DMS53 (cell line): ENCODE measurements around the gene RRH.
"Not testable (repeated sequence)": the region's sequence is repeated elsewhere in the genome, so short reads cannot be mapped to it uniquely, and the experiment has no call there.

Source experiments
- DNase-seq: peaks from one replicate; lab custom pipeline; 2025; lab: John Stamatoyannopoulos, UW

RRH gene, protein sequence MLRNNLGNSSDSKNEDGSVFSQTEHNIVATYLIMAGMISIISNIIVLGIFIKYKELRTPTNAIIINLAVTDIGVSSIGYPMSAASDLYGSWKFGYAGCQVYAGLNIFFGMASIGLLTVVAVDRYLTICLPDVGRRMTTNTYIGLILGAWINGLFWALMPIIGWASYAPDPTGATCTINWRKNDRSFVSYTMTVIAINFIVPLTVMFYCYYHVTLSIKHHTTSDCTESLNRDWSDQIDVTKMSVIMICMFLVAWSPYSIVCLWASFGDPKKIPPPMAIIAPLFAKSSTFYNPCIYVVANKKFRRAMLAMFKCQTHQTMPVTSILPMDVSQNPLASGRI

DNA sequence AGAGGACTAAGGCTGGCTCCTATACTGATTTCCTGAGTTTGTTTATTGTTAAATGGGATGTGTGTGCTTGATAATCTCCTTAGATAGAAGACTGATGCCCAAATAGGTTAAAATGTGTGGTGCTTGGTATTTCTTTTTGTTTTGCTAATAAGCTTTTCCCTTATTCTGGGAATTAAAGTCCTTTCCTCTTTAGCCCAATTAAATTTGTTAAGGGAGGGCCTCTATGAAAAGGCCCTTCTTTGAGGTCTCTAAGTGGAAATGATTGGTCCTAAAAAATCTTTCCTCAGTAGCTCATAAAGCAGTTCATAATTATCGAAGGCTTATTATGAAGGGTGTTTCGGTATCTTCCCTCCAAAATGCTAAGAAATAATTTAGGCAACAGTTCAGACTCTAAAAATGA lies at the start of gene RRH:
Gene RRH, plus strand, starts transcription at position 301 of the 400 bp plus-strand sequence. Its CDS starts 56 bp downstream, at position 357.
- no peak for DNase-seq

DNA sequence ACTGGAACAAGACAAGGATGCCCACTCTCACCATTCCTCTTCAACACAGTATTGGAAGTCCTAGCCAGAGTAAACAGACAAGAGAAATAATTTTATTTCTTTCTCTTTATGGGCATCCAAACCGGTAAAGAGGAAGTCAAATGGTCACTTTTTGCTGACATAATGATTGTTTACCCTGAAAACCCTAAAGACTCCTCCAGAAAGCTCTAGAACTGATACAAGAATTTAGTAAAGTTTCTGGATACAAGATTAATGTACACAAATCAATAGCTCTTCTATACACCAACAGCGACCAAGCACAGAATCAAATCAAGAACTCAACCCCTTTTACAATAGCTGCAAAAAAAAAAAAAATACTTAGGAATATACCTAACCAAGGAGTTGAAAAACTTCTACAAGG lies 45.7 kb upstream of the RRH start:
- not testable (repeated sequence) for DNase-seq

DNA sequence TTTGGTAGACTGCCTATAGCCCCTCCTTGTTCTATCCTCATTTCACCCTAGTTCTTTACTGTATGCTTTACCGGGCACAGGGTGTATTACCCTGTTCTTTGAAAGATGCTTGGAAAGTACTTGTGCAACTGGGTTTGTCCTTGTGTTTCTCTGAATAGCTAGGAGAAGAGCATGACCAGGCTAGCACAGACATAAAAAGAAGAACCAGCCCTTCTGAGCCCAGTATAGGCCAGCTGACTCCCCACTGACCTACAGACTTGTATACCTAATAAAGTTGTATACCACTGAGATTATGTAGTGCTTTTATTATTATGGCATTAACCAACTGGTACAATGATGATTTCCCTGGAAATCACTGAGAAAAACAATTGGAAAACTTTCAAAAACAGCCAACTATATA lies 40.9 kb upstream of the RRH start:
- DNase-seq = no peak

DNA sequence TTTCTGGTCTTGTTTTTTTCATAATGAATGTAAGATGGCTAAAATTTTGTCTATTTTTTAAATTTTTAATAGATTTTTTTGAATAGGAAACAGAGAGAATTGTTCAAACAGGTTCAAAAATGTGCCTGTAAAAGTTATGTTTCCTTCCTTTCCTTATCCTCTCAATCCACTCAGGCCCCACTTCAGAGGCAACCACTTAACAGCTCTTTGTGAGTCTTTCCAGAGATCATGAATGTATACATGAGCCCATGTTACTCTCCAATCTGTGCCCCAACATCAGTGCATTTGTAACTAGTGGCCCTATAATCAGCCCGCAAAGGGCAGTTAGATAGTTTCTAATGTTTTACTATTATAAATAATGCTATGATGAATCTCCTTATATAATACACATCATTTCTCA lies 40.0 kb upstream of the RRH start:
- DNase-seq = no peak

DNA sequence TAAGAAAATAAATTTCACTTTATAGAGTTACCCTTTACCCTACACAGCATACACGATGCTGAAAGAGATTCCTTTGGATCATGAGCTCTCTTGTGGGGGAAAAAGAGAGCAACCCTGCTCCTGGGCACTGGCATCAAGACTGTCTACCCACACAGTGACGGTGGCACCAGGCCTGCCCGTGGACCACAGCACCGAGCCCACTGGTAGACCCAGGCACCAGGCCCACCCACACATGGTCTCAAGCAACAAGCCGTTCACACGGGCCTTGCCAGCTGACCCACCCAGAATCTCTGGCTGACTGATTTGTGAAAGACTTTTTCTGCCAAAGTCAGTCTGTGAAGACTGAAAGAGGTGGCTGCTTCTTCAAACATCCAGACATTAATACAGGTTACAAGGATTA lies 32.7 kb upstream of the RRH start:
- DNase-seq = no peak

DNA sequence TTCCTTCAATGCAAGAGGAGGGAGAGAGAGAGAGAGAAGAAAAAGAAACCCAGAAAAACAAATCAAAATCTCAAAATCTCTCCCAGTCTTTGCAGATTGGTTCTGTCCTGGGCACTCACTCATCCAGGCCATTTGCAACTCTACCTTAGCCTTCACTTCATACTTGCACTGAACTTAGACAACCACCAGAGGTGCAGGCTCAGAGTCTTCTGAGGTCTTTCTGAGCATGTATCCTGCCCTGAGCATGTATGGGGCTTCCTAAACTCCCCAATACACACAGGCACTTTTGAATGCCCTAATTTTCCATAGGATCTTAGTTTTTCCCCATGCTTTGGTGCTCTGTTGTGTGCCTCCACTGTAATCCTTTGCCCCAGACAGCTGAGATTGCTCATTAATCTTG lies 28.9 kb upstream of the RRH start:
- no peak for DNase-seq

DNA sequence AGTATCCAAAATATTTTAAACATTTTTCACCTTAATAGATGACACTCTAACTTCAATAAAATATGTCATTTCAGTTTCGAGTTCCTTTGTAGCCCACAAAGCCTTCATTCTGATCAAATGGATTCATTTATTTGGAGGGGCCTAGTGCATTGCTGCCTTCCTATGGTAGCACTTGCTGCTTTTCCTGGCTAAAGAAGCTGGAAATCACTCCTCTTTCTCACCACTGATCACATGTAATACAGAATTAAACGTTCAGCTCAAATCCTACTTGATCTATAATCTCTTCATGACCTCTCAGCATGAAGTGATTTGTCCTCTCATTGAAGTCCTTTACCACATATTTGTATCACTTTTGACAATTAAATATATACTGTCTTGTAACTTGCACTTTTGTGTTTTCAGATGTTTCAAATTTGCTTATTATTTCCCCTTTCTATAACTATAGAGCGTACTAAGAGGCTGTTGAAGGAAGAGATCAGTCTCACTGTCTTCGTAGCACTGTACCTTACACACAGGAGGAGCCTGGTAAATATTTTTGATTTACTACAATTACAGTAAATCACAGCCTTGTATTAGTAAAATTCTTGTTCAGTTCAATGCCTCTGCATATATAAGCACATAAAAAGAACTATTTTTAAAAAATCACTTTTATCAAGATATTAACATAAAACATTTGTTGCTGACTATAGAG lies 26.5 kb upstream of the RRH start:
- DNase-seq = no peak

DNA sequence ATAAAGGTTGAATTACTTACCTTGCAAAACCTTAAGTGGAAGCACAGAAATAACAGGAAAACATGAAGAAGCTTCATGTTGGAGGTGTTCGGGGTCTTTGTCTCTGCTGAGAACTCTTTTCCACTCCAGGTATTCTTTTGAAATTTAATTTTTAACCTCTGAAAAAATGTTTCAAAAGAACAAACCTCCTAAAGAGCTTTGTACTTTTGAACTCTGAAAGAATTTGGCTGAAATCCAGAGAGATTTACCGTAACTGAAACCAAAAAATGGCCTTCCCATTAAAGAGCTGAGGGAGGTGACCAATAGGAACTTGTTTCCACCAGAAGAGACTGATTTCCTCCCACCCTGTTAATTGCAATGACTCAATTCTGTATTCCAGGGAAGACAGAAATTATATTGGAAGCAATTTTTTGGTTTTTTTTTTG lies 25.9 kb upstream of the RRH start, which contains the start of gene CFI:
Gene CFI, minus strand, starts transcription at position 105 of the 425 bp plus-strand sequence. Its CDS starts 28 bp downstream, at position 77.
- no peak for DNase-seq

DNA sequence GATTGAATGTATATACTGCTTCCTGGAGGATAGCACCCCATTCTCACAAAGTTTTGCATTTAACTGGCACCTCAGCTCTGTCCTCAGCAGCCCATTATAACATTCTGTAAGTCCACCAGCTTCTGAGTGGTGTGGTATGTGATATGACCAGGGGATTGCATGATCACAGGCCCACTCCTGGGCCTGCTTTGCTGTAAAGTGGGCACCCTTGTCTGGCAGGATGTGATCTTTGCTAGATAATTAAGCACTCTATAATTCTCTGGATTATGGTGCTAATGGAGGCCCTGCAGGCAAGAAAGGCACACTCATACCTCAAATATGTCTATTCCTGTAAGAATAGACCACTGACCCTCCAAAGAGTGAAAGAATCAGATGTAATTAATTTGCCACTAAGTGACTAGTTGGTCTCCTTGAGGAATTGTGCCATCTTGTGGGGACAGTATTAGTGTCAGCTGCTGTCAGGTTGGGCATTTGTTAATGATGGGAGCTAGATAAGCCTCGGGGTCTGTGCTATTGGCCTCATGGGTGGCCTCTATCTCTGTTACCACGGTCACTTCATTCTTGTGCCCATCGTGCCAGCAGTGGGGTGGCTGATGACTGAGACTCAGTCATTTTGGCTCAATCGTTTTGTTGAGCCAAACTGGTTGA lies 23.7 kb upstream of the RRH start:
- peak; percentile 67 for DNase-seq

DNA sequence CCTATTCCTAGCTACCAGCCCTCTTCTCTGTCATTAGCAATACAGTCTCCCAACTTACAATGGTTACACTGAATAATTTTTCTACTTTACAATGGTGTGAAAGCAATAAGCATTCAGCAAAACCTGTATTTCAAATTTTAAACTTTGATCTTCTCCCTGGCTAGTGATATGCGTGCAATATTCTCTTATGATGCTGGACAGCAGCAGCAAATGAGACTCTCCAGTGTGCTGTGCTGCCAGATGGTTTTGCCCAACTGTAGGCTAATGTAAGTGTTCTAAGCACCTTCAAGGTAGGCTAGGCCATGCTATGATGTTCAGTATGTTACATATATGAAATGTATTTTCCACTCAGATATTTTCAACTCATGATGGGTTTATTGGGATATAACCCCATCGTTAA lies 18.1 kb upstream of the RRH start:
- no peak for DNase-seq

DNA sequence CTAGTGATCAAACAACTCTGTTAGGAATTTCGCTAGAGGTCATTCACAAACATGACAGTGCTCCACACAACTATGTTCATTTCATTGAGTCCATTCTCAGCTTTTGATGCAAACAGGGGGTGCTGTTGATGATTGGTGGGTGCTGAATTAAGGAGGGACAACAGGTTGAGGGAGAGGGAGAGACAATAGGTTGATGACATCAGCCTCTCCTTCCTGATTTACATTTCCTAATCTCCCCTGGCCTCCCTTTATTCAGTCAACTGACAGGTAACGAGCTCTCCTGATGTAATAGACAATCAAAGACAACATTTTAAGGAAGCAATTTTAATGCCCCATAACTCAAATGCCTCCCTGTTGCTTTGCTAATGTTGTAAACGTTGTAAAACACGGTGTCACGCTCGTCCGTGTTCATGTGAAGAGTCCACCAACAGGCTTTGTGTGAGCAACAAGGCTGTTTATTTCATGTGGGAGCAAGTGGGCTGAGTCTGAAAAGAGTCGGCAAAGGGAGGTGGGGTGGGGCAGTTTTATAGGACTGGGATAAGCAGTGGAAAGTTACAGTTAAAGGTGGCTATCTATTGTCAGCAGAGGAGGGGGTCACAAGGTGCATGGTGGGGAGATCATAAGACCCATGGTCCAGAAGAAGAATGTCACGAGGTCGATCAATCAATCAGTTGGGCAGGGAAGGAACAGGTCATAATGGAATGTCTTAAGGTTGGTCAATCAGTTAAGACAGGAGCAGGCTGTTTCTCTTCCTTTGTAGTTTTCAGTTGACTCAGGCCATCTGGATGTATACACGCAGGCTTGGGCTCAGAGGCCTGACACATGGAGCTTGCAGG lies 17.0 kb upstream of the RRH start:
- DNase-seq = no peak

DNA sequence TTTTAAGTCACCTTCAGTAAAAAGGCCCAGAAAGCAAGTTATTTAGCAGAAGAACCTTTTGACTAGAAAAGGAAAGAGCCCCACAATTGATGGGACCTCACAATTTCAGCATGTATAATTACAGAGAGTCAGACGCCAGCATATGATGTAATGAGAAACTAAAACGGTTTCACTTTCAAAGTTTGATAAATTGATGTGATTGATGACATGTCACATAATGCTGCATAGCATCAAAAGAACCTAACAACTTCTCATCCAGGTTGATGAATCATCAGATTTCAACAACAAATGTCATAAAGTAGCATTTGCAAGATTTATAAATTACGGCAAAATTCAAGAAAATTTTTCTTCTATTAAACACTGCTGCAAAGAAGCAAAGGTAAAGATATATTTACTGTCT lies 16.1 kb upstream of the RRH start:
- DNase-seq = no peak

DNA sequence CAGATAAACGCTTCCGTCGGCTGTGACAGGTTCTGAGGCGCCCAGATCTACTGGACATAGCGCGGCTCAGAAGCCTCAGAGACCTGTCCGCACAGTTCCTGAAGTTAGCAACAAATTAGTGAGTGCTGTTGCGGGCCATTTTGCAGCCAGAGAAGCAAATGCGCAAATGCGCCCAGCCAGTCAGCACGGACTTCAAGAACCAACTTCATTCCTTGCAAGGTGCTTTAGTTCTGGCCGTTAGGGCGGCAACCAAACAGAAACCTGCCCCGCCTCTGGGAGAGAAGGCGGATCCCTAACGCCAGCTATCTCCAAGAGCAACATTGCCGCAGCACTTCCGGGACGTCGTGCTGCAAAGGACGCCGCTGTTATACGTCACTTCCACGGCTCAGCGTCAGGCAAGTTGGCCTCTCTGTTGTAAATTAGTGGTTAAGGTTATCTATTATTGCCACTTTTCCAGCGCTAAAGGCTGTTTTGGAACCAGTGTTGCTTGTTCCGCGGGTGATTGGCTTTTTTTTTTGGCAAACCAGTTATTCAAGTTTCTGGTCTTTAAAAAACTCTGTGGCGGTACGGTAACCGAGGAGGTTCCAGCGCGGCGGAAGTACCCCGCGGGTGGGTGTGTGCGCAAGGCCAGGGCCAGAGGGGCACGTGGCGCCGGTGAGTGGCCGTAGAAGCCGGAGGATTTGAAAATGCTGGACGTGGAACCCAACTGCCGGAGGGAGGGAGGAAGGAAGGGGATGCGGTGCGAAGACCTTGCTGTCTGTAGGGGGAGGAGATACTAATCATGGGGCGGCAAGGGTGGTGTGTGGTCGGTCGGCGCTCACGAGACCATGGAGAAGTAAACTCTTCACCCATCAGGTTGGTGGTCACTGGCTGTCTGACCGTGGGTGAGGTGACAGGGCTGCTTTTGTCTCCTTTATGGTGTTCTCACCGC lies 12.4 kb upstream of the RRH start, which contains the start of gene GAR1:
Gene GAR1, plus strand, starts transcription at position 612 of the 931 bp plus-strand sequence. CDS start 403 bp downstream, outside the sequence.
- DNase-seq = peak; percentile 91

DNA sequence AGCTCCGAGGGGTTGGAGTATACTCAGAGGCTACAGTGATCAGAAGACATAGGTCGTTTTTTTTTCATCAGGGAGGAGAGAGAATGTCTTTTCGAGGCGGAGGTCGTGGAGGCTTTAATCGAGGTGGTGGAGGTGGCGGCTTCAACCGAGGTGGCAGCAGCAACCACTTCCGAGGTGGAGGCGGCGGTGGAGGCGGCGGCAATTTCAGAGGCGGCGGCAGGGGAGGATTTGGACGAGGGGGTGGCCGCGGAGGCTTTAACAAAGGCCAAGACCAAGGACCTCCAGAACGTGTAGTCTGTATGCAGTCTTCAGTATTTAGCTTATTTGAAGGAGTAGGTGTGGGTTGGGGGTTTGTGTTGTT lies 11.7 kb upstream of the RRH start:
- DNase-seq = peak; percentile 49

DNA sequence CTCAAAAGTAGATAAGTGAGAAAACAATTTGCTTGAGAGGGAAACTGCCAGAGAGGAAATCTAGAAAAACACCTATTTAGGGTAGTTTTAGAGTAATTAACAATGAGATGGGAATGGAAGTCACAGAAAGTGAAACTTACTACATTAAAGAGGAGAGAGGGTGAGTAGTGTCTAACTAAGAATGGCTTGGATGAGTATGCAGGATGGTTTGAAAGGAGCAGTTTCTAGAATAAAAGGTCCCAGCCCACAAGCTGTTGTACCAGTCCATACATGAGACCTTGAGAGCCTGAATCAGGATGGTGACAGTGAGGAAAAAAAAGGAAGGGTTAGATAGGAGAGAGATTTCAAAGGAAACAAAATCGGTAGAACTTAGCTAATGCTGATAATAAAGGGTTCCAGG lies 10.9 kb upstream of the RRH start:
- no peak for DNase-seq

DNA sequence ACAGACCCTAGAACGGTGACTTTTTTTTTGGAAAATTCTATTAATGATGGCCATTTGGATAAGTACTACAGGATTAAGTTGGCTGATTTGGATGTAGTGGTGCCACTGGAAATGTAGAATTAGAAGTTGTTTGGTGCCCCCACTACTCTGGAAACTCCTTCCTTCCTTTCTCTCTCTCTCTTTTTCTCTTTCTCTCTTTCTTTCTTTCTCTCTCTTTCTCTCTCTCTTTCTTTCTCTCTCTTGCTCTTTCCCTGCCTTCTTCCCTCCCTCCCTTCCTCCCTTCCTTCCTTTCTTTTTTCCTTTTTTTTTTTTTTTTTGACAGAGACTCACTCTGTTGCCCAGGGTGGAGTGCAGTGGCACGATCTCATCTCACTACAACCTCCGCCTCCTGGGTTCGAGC lies 9.5 kb upstream of the RRH start:
- DNase-seq = no peak

DNA sequence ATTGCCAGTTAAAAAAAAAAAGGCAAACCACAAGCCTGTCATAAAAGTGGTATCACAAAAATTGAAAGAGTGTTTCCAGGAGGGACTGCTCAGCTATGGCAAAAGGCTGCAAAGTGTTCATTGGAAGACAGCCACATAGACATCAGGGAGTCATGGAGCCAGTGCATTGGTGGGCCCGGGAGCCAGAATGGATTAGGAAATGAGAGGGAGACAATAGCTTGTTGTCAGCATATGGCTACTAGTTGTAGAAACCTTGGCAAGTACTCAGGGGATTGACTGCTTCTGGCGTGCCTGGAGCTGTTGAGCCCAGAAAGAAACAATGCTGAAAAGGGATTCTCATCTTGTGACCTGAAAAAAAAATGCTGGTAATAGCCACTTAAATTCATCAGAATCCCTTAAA lies 7.2 kb upstream of the RRH start:
- no peak for DNase-seq

DNA sequence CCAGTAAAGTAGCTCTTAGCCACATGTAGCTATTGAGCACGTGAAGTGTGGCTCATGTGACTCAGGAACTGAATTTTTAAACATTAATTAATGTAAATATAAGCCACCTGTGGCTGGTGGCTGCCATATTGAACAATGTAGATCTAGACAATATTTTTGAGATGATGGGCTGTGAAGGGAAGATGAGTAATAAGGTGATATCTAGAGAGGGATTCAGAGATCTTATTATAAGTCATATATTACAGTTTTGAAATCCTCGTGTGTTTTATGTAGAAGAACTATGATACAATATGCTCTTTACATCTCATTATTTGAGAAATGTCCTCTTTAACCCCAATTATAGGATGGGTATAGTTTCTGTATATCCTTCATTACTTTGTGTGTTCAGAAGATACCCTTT lies 6.6 kb upstream of the RRH start:
- no peak for DNase-seq

DNA sequence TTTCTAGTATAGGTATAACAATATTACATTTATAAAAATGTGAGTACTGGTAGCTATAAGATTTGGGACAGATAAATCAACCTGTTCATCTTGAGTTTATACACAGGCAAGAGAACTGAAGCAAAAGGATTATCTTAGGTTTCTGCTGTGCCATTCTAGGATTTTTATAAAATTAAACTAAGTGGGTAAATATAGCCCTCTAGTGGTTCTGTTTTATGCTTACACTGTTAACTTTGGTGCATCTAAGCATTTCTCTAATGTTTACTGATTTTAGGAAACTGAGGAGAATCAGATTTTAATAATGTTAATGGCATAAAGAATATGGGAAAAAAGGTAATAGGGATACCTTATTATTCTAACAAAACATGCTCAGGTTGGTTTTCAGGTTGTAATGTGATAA lies 1.1 kb upstream of the RRH start:
- peak; percentile 34 for DNase-seq

DNA sequence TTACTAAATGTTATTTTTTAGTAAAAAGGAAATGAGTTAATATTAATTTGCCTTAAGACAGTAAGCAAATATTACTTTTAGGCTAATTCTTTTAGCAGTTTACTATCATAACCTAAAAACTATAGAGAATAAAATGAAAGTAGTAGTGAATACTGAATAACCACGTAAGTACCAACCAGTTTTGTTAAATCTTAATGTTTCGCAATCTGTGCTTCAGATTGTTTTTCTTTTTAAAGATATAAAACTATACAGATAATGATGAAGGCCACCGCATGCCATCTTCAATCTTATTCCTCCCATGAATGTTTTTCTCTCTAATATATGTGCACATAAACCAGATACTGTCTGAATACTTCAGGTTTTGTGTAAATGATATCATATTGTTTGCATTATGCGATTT lies 6.0 kb downstream of the RRH start:
- DNase-seq = no peak

DNA sequence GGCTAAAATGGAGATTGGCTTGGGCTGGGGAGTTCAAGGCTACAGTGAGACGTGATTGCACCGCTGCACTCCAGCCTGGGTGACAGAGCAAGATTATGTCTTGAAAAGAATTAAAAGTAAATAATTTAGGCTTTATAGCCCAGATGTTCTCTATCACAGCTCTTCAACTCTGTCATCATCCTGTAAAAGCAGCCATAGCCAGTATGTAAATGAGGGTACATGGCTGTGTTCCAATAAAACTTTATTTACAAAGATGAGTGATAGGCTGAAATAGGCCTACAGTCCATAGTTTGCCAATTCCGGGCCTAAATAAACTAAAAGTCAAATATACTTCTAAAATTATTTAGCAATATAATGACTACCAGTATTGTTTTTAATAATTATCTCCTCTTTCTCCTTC lies 9.2 kb downstream of the RRH start:
- DNase-seq = no peak
